Measurements from ENCODE around the gene WFIKKN1. TPM values are rescaled to one million over a fixed set of nuclear protein-coding genes. Genes with fewer than 3 reads are reported as not detected.

Gene WFIKKN1
- total and polyA plus RNA-seq, 2 donors from 2014 or later, result 0.69 to 1.8 TPM

DNA sequence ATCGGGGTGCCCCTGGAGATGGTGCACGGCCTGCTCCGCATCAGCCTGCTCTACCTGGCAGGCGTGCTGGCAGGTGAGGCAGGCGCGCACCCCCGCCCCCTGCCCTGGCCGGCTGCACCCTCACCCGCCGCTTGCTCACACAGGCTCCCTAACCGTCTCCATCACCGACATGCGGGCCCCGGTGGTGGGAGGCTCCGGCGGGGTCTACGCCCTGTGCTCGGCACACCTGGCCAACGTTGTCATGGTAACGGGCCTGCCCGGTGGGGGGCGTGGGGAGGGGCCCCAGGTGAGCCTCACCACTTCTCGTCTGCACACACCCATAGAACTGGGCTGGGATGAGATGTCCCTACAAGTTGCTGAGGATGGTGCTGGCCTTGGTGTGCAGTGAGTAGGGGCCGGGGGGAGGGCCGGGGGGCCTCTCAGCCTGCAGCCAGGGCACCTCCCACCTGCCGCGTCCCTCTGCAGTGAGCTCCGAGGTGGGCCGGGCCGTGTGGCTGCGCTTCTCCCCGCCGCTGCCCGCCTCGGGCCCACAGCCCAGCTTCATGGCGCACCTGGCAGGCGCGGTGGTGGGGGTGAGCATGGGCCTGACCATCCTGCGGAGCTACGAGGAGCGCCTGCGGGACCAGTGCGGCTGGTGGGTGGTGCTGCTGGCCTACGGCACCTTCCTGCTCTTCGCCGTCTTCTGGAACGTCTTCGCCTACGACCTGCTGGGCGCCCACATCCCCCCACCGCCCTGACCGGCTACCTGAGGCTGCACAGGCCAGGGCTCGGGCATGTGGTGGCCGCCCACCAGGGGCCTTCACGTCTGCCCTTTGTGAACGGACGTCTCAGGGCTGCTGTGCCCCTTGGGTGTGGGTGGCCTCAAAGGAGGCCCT is 46.8 kb downstream of the WFIKKN1 start:
- intact Hi-C loops (cut with DNase I), result no loop called here
- peaks cover 5 to 13% (median 11%) of the 10 kb centered on the region in 3 donors for H3K36me3 ChIP-seq (ENCODE audit: control insufficient read depth in 2 of 3, insufficient read depth in 3 of 3, low read length in 3 of 3)
- H3K27me3 ChIP-seq (ENCODE audit: control insufficient read depth, insufficient read depth, low read length), result no peaks in the 10 kb centered on the region
- H3K27ac ChIP-seq (ENCODE audit: low read depth in 2 of 2, low read length in 2 of 2), result no peak overlapping the region
- FAIRE-seq (no peak), DNase-seq (peak in 1 of 5 donors; percentile 84)
- H3K9ac ChIP-seq (ENCODE audit: low read length in 3 of 3), result no peak overlapping the region
- H3K4me3 ChIP-seq (ENCODE audit: low read length in 3 of 3), result no peak overlapping the region
- no peaks in the 10 kb centered on the region for H3K9me3 ChIP-seq (ENCODE audit: control insufficient read depth in 2 of 3, insufficient read depth in 1 of 3, low read length in 3 of 3)
- TF ChIP-seq, protein P1, sequence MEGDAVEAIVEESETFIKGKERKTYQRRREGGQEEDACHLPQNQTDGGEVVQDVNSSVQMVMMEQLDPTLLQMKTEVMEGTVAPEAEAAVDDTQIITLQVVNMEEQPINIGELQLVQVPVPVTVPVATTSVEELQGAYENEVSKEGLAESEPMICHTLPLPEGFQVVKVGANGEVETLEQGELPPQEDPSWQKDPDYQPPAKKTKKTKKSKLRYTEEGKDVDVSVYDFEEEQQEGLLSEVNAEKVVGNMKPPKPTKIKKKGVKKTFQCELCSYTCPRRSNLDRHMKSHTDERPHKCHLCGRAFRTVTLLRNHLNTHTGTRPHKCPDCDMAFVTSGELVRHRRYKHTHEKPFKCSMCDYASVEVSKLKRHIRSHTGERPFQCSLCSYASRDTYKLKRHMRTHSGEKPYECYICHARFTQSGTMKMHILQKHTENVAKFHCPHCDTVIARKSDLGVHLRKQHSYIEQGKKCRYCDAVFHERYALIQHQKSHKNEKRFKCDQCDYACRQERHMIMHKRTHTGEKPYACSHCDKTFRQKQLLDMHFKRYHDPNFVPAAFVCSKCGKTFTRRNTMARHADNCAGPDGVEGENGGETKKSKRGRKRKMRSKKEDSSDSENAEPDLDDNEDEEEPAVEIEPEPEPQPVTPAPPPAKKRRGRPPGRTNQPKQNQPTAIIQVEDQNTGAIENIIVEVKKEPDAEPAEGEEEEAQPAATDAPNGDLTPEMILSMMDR (IDR thresholded peaks at IDR 0.05; ENCODE audit: borderline replicate concordance, extremely low read depth, insufficient read depth), result no peak
- peaks cover 0 to 29% (median 7%) of the 10 kb centered on the region in 3 donors for H3K4me1 ChIP-seq (ENCODE audit: control insufficient read depth in 2 of 3, insufficient read depth in 2 of 3, low read depth in 1 of 3, low read length in 3 of 3)

DNA sequence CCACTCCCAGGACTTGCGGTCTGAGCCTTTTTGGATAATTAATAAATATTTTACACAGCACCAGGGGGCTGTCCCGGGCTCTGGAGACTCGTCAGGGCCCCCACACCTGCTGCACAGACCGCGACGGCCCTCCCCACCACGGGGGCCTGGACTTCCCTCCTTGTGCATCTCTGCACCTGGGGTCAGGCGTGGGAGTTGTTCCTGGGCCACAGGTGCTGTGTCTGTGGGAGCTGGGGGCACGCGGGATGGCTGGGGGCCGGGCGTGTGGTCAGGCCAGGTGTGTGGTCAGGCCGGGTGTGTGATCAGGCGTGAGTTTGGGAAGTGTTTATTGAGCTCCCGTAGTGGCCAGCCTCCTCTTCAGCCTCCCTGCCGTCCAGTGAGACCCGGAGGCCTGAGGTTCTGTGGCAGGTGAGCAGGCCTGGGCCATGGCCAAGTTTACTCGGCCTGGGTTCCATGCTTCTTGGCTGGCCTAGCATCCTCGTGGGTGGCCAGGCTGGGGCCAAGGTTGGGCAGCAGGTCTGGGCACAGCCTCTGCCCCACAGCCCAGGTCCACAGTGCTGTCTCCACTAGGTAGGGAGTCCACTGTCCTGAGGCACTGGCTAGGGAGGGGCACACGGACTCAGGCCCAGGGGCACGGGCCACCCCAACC is 47.5 kb downstream of the WFIKKN1 start:
- Histone ChIP-seq H3K27ac (ENCODE audit: low read depth in 2 of 2, low read length in 2 of 2) (no peak overlapping the region), H3K4me3 (ENCODE audit: low read length in 3 of 3) (no peak overlapping the region), H3K9ac (ENCODE audit: low read length in 3 of 3) (no peak overlapping the region), H3K4me1 (ENCODE audit: control insufficient read depth in 2 of 3, insufficient read depth in 2 of 3, low read depth in 1 of 3, low read length in 3 of 3) (peaks cover 0 to 35% (median 11%) of the 10 kb centered on the region in 3 donors), H3K9me3 (ENCODE audit: control insufficient read depth in 2 of 3, insufficient read depth in 1 of 3, low read length in 3 of 3) (no peaks in the 10 kb centered on the region), H3K36me3 (ENCODE audit: control insufficient read depth in 2 of 3, insufficient read depth in 3 of 3, low read length in 3 of 3) (peaks cover 5 to 19% (median 8%) of the 10 kb centered on the region in 3 donors), H3K27me3 (ENCODE audit: control insufficient read depth, insufficient read depth, low read length) (no peaks in the 10 kb centered on the region)
- intact Hi-C loops (cut with DNase I), result no loop called here
- DNase-seq (peak in 1 of 5 donors; percentile 79), FAIRE-seq (no peak)
- TF ChIP-seq, protein P1 (IDR thresholded peaks at IDR 0.05; ENCODE audit: borderline replicate concordance, extremely low read depth, insufficient read depth), result no peak

DNA sequence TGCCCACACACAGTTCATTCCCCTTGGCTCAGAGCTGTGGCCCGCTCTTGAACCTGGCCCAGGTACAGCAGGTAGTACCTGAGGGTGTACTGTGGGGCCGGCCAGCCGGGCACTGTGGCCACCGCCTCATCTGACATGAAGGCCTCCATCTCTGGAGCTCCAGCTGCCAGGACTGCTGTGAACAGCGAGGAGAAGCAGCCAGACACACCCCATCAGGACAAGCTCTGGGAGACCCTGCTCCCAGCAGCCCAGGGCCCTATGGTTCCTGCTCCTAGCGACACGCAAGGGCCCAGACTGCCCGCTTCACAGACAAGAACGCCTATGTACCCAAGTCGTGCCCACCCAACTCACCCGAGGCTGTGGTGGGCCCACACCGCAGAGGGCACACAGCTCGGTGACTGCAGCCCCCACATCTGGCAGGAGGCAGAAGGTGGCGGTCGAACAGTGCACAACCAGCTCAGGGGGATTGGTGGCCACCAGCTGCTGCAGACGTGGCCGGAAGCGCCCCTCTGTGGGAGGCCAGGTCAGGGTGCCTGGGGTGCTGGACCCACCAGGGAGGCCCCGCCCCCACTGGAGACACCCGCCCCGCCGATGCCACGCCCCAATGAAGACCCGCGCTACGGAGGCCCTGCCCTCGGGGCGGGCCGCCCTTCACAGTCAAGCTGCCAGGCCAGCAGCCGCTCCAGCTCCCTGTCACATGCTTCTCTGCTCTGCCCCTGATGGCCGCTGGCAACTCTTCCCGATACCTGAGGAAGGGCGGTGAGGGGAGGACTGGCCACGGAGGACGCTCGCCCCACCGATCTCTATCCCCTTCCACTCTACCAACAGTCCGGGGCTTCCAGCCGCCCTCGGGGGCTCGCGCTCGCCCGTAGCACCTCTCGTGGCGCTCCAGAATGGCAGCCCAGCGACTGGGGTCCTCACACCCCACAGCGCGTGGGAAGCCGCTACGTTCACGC is 48.4 kb downstream of the WFIKKN1 start:
- FAIRE-seq, result no peak
- intact Hi-C loops (cut with DNase I), result no loop called here
- peak overlapping the region in 1 of 3 donors; percentile 19 for H3K9ac ChIP-seq (ENCODE audit: low read length in 3 of 3)
- H3K4me3 ChIP-seq (ENCODE audit: low read length in 3 of 3), result peak overlapping the region in 2 of 3 donors; percentile 36 to 57
- H3K9me3 ChIP-seq (ENCODE audit: control insufficient read depth in 2 of 3, insufficient read depth in 1 of 3, low read length in 3 of 3), result no peaks in the 10 kb centered on the region
- H3K27me3 ChIP-seq (ENCODE audit: control insufficient read depth, insufficient read depth, low read length), result no peaks in the 10 kb centered on the region
- peak; percentile 83 to 94 (median 90) for DNase-seq
- TF ChIP-seq, protein P1 (IDR thresholded peaks at IDR 0.05; ENCODE audit: borderline replicate concordance, extremely low read depth, insufficient read depth), result no peak
- peaks cover 0 to 41% (median 12%) of the 10 kb centered on the region in 3 donors for H3K4me1 ChIP-seq (ENCODE audit: control insufficient read depth in 2 of 3, insufficient read depth in 2 of 3, low read depth in 1 of 3, low read length in 3 of 3)
- peak overlapping the region; percentile 70 to 82 for H3K27ac ChIP-seq (ENCODE audit: low read depth in 2 of 2, low read length in 2 of 2)
- peaks cover 5 to 19% (median 8%) of the 10 kb centered on the region in 3 donors for H3K36me3 ChIP-seq (ENCODE audit: control insufficient read depth in 2 of 3, insufficient read depth in 3 of 3, low read length in 3 of 3)

Measured in kidney (tissue), 14 donors.